ENCODE measurements around the gene HMCN2. TPM values are rescaled to one million over a fixed set of nuclear protein-coding genes. Genes with fewer than 3 reads are reported as not detected.

The HMCN2 gene
- total and polyA plus RNA-seq, 8 donors = 1.1 to 21.1 (median 5.0) TPM

DNA sequence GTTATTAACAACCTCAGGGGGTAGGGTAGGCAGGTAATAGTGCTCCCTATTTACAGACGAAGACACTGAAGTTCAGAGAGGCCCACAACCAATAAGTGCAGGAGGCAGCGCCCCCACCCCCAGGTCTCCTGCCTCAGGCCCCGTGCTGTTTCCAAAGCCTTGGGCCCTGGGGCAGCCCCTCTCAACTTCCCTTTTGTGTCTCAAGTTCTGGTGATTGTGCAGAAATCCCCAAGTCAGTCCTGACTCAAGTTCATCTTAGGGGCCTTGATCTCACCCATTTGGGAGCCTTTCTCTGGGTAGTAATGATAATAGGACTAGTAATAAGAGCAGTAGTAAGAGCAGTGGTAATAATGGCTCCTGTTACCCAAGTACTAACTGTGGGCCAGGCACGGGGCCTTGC lies 143.7 kb downstream of the HMCN2 start:
- Histone ChIP-seq H3K27ac (no peak overlapping the region), H3K36me3 (peaks cover 0 to 9% (median 0%) of the 10 kb centered on the region in 4 donors), H3K9me3 (no peaks in the 10 kb centered on the region), H3K27me3 (no peaks in the 10 kb centered on the region), H3K4me3 (no peak overlapping the region), H3K4me1 (peaks cover 0 to 9% (median 0%) of the 10 kb centered on the region in 4 donors)
- WGBS, 5 donors = 64 to 89% (median 76%) methylated on average over 4 of the region's 4 CpGs
- DNase-seq = no peak
- intact Hi-C loops (cut with DNase I; ENCODE audit: low total_unique reads) = no loop called here
- no peak for TF ChIP-seq EP300 (IDR thresholded peaks at IDR 0.05)

DNA sequence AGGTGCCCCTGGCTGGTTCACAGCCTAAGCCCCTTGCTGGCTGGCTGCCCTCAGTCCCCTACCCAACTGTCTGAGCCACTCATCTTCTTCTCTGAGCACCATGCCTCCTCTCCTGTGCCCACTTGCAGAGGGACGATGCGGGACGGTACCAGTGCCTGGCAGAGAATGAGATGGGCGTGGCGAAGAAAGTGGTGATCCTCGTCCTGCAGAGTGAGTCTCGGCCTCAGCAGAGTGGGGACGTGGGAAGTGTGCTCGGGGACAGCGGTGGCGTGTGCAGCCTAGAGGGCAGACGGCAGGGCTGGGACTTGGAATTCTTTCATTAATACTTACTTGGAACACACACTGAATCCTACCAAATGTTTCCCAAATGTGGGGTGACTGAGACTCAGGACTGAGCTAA lies 144.9 kb downstream of the HMCN2 start:
- no peaks in the 10 kb centered on the region for H3K9me3 ChIP-seq
- no peaks in the 10 kb centered on the region for H3K27me3 ChIP-seq
- H3K27ac ChIP-seq = no peak overlapping the region
- H3K4me3 ChIP-seq = no peak overlapping the region
- H3K4me1 ChIP-seq = peaks cover 0 to 9% (median 0%) of the 10 kb centered on the region in 4 donors
- no peak for TF ChIP-seq POLR2AphosphoS5 (IDR thresholded peaks at IDR 0.05)
- TF ChIP-seq EP300 (IDR thresholded peaks at IDR 0.05) = no peak
- no peak for TF ChIP-seq POLR2A (IDR thresholded peaks at IDR 0.05)
- TF ChIP-seq, protein P1, sequence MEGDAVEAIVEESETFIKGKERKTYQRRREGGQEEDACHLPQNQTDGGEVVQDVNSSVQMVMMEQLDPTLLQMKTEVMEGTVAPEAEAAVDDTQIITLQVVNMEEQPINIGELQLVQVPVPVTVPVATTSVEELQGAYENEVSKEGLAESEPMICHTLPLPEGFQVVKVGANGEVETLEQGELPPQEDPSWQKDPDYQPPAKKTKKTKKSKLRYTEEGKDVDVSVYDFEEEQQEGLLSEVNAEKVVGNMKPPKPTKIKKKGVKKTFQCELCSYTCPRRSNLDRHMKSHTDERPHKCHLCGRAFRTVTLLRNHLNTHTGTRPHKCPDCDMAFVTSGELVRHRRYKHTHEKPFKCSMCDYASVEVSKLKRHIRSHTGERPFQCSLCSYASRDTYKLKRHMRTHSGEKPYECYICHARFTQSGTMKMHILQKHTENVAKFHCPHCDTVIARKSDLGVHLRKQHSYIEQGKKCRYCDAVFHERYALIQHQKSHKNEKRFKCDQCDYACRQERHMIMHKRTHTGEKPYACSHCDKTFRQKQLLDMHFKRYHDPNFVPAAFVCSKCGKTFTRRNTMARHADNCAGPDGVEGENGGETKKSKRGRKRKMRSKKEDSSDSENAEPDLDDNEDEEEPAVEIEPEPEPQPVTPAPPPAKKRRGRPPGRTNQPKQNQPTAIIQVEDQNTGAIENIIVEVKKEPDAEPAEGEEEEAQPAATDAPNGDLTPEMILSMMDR (IDR thresholded peaks at IDR 0.05) = no peak
- 66 to 78% (median 73%) methylated on average over 12 of the region's 12 CpGs for WGBS, 5 donors
- intact Hi-C loops (cut with DNase I; ENCODE audit: low total_unique reads) = no loop called here
- H3K36me3 ChIP-seq = peaks cover 0 to 9% (median 0%) of the 10 kb centered on the region in 4 donors
- no peak for DNase-seq

DNA sequence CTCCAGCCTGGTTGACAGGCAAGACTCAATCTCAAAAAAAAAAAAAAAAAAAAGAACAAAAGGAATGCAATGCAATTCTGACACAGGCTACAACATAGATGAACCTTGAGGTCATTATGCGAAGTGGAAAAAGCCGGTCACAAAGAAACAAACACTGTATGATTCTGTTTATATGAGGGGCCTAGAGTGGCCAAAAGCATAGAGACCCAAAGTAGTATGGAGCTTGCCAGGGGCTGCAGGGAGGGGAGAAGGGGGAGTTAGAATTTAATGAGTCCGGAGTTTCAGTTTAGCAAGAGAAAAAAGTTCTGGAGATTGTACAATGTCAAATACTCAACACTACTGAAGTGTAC lies 146.0 kb downstream of the HMCN2 start:
- H3K27ac ChIP-seq = no peak overlapping the region
- H3K4me1 ChIP-seq = peaks cover 0 to 9% (median 0%) of the 10 kb centered on the region in 4 donors
- intact Hi-C loops (cut with DNase I; ENCODE audit: low total_unique reads) = no loop called here
- no peaks in the 10 kb centered on the region for H3K27me3 ChIP-seq
- no peak overlapping the region for H3K4me3 ChIP-seq
- no peaks in the 10 kb centered on the region for H3K36me3 ChIP-seq
- WGBS, 5 donors = 55 to 70% (median 60%) methylated on average over 3 of the region's 3 CpGs
- H3K9me3 ChIP-seq = no peaks in the 10 kb centered on the region
- TF ChIP-seq POLR2AphosphoS5 (IDR thresholded peaks at IDR 0.05) = no peak
- TF ChIP-seq POLR2A (IDR thresholded peaks at IDR 0.05) = no peak
- TF ChIP-seq, protein P1 (IDR thresholded peaks at IDR 0.05) = no peak
- no peak for TF ChIP-seq EP300 (IDR thresholded peaks at IDR 0.05)
- DNase-seq = peak in 1 of 2 donors; percentile 44

DNA sequence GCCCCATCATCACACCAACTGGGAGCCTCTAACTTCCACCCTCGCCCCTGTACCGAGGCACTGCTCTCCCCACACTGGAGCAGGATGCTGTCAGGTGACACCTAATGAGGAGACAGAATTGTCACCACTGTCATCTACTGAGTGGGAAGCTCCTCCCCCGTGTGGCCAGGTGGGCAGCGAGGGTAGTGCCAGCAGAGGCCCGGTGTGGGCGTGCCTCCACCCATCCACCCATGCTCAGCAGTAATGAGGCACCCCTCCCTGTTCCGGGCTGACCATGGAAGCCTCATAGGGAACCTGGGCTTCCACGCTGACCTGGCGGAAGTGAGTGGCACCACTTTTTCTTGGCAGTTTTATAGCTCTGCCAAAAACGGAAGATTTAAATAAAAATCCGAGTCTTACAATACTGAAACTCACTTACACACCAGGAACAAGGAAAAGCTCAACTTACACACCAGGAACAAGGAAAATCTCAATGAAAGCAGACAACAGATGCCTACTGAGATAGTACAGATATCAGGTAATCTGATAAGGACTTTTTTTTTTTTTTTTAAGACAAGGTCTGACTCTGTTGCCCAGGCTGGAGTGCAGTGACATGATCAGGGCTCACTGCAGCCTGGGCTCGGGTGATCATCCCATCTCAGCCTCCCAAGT lies 148.6 kb downstream of the HMCN2 start:
- 87 to 94% (median 89%) methylated on average over 9 to 12 of the region's 12 CpGs for WGBS, 5 donors
- TF ChIP-seq EP300 (IDR thresholded peaks at IDR 0.05) (no peak), POLR2AphosphoS5 (IDR thresholded peaks at IDR 0.05) (no peak), POLR2A (IDR thresholded peaks at IDR 0.05) (no peak)
- TF ChIP-seq, protein P1 (IDR thresholded peaks at IDR 0.05) = no peak
- H3K36me3 ChIP-seq = no peaks in the 10 kb centered on the region
- no peak for DNase-seq
- peaks cover 0 to 9% (median 0%) of the 10 kb centered on the region in 4 donors for H3K4me1 ChIP-seq
- H3K27me3 ChIP-seq = no peaks in the 10 kb centered on the region
- H3K9me3 ChIP-seq = no peaks in the 10 kb centered on the region
- intact Hi-C loops (cut with DNase I; ENCODE audit: low total_unique reads) = no loop called here
- H3K27ac ChIP-seq = no peak overlapping the region
- no peak overlapping the region for H3K4me3 ChIP-seq

Measured in stomach (tissue), 9 donors.